K562 treated with DMSO at 1 percent for 4 hours (cell line): ENCODE measurements around the gene CCDC66. TPM values are rescaled to one million over a fixed set of nuclear protein-coding genes. Genes with fewer than 3 reads are reported as not detected.

Source experiments
- total RNA-seq: library from RNA; unstranded; fragments of 300-600 nt; gene quantifications from 2 replicates; pipeline ENCODE4 v1.2.3, GENCODE V29; 2022; ENCODE audit not compliant: insufficient read depth

CCDC66 gene
- total RNA-seq = 1.8 and 4.9 TPM in 2 replicates

DNA sequence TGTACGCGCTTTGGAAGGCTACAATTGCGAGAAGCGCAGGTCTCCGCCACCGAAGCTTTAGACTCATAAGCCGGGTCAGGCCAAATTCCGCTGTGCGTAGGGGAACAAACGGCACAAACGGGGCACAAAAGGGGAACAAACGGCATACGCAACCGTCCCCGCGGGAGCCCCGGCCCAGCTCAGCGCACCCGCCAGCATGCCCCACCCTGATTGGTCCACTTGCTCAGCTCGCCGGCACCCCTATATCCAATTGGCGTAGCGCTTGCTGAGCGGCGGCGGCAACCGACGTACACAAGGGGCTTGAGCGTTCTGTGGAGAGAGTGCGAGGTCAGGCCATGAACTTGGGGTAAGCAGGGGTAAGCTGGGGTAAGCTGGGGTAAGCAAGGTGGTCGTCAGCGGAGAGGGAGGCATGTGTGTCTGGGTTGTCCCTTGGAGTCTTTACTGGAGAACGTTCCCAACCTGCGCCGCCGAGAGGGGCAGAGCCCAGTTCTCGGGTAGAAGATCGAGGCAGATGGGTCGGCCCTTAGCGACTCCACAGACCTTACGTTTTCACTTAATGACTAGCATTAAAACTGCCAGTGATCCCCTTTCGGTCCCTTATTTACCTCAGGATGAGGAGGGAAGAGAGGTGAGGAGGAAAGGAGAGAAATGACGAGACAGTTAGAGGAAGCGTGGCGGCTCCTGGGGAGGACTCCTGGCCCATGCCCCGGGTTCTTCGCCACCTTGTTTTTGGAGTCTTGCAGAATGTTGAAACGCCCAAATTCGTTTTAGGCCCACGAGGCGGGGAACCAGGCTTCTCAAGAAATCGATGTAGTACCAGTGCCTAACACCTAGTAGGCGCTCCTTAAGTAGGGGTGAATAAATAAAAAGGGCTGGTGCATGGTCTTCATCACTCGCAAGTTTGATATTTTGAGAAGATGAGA lies at the start of gene CCDC66:
TSS of gene CCDC66 (plus strand) at position 268 of the 923 bp plus-strand sequence. CDS start at position 336, 68 bp downstream.

Other genes with a start within 250 kb of the CCDC66 start
- not detected in 2 replicates for gene ERC2, start 88.7 kb upstream of the CCDC66 start, total RNA-seq
- gene TASOR, start 126.1 kb downstream of the CCDC66 start, total RNA-seq = 20.6 and 21.2 TPM in 2 replicates
- gene ARHGEF3, start 244.8 kb downstream of the CCDC66 start, total RNA-seq = 1.9 and 4.0 TPM in 2 replicates